HepG2 (cell line): Measurements from ENCODE around the gene ITGAE. TPM values are rescaled to one million over a fixed set of nuclear protein-coding genes. Genes with fewer than 3 reads are reported as not detected.
A peak's percentile ranks its signal among the peaks of the same experiment; 100 is the strongest.

ENCODE experiments used
- ATAC-seq: fragments of 200-7000 bp; cut with Tn5 transposase; 3 replicates; pipeline ENCODE4 v1.9.1; 2020; ENCODE audit warnings: mild to moderate bottlenecking, moderate library complexity
- BruUV-seq: library from RNA; stranded (reverse); fragments of 400-500 nt; replicated peaks from 2 replicates; lab custom pipeline; 2021; lab: Mats Ljungman, UMichigan
- CTCF ChIA-PET: fragments of 300-600 bp; formaldehyde crosslinking; extraction: SDS; loops from one replicate; lab custom pipeline; 2021; ENCODE audit warnings: low total read pairs, inconsistent platforms, low intra/inter-chr PET ratio; lab: Yijun Ruan, JAX
- POLR2A ChIA-PET: fragments of 350-600 bp; sonication (Branson Sonifier 250); formaldehyde crosslinking; loops from one replicate; lab custom pipeline; 2020; ENCODE audit warnings: antibody characterized with exemption, inconsistent platforms; lab: Yijun Ruan, JAX
- DNase-seq: peaks from one replicate; pipeline ENCODE4 v3.0.0-alpha.2; 2015; ENCODE audit warnings: low spot score
- FAIRE-seq: peaks from 3 replicates; lab custom pipeline; 2011; peaks lifted over from hg19 to GRCh38; lab: Jason Lieb, UNC
- H2AFZ ChIP-seq: one replicate; pipeline ENCODE4 v1.6.1; 2011; ENCODE audit warnings: low read length, inconsistent platforms
- H3K27ac ChIP-seq: fragments of 300-600 bp; 3 replicates; pipeline ENCODE4 v1.8.0; 2011; ENCODE audit warnings: mixed run types, mild to moderate bottlenecking, mixed read lengths, low read length, inconsistent platforms; ENCODE audit not compliant: insufficient read depth; ENCODE audit errors: extremely low read length
- H3K27me3 ChIP-seq, 2 experiments: fragments of 200-600 bp in 1 of 2; 2 replicates in 1 of 2; 3 replicates in 1 of 2; pipeline versions ENCODE4 v1.6.0 to v1.8.0; 2011; ENCODE audit warnings: low read length in 2 of 2, mild to moderate bottlenecking in 2 of 2, moderate library complexity in 2 of 2, inconsistent platforms in 1 of 2; ENCODE audit not compliant: insufficient read depth in 2 of 2, control insufficient read depth in 1 of 2
- H3K36me3 ChIP-seq, 2 experiments: fragments of 200-600 bp in 1 of 2; replicated peaks in 1 of 2; 2 replicates in 1 of 2; 3 replicates in 1 of 2; pipeline versions ENCODE4 v1.5.1 to v1.8.0; 2011; ENCODE audit warnings: low read length in 2 of 2, inconsistent platforms in 1 of 2; ENCODE audit not compliant: insufficient read depth in 2 of 2, control insufficient read depth in 1 of 2
- H3K4me1 ChIP-seq: 2 replicates; pipeline ENCODE4 v1.5.1; 2012; ENCODE audit warnings: low read length, inconsistent platforms; ENCODE audit not compliant: insufficient read depth
- H3K4me2 ChIP-seq: 2 replicates; pipeline ENCODE4 v1.6.0; 2011; ENCODE audit warnings: low read depth, low read length, inconsistent platforms
- H3K4me3 ChIP-seq, 3 experiments: fragments of 200-600 bp in 1 of 3; sonication (generic), shearing (Covaris generic) in 1 of 3; replicated peaks in 1 of 3; 2 replicates each; pipeline ENCODE4 v1.5.1; 2011 to 2016; ENCODE audit warnings: low read length in 3 of 3, inconsistent platforms in 2 of 3, low read depth in 2 of 3, mild to moderate bottlenecking in 2 of 3, control low read depth in 1 of 3, mixed read lengths in 1 of 3; ENCODE audit not compliant: insufficient read depth in 1 of 3
- H3K79me2 ChIP-seq: one replicate; pipeline ENCODE4 v1.6.1; 2011; ENCODE audit warnings: low read length, inconsistent platforms; ENCODE audit not compliant: insufficient read depth
- H3K9ac ChIP-seq: 2 replicates; pipeline ENCODE4 v1.6.0; 2011; ENCODE audit warnings: mild to moderate bottlenecking, low read depth, low read length, inconsistent platforms; ENCODE audit not compliant: insufficient read depth
- H3K9me3 ChIP-seq: 2 replicates; pipeline ENCODE4 v1.5.1; 2012; ENCODE audit warnings: mild to moderate bottlenecking, low read length
- H4K20me1 ChIP-seq: 2 replicates; pipeline ENCODE4 v1.6.0; 2011; ENCODE audit warnings: inconsistent platforms, mild to moderate bottlenecking, low read length, moderate library complexity; ENCODE audit not compliant: insufficient read depth
- MLLT10 ChIP-seq: sonication (generic); formaldehyde crosslinking; IDR thresholded peaks from 2 replicates; pipeline ENCODE4 v1.4.0; 2020; ENCODE audit warnings: missing genetic modification reagents
- REXO4 ChIP-seq: sonication (generic); formaldehyde crosslinking; IDR thresholded peaks from 2 replicates; pipeline ENCODE4 v1.8.0; 2022; ENCODE audit warnings: missing genetic modification reagents, mild to moderate bottlenecking, borderline replicate concordance
- TBP ChIP-seq: sonication (generic); formaldehyde crosslinking; IDR thresholded peaks from 2 replicates; pipeline ENCODE4 v1.5.0; 2020; ENCODE audit warnings: missing genetic modification reagents
- ZNF24 ChIP-seq: fragments of 450-650 bp; IDR thresholded peaks from 2 replicates; pipeline ENCODE4 v1.6.1; 2017; ENCODE audit warnings: antibody characterized with exemption, mild to moderate bottlenecking
- ZNF652 ChIP-seq: IDR thresholded peaks from 2 replicates; pipeline ENCODE4 v1.6.1; 2016; ENCODE audit warnings: low read depth, borderline replicate concordance
- ZNF747 ChIP-seq: sonication (generic); formaldehyde crosslinking; IDR thresholded peaks from 2 replicates; pipeline ENCODE4 v1.8.1; 2023; ENCODE audit warnings: missing genetic modification reagents, mild to moderate bottlenecking, borderline replicate concordance
- WGBS: methylation state at CpG from one replicate; pipeline ENCODE4 v1.1.6; 2017; ENCODE audit warnings: low lambda C conversion rate; 5-methylcytosine and 5-hydroxymethylcytosine counted together
- in situ Hi-C: cut with HindIII; loops from 2 replicates; pipeline ENCODE4 v1.10.0; 2017; ENCODE audit warnings: low pct_unique_long_range_greater_than_20kb; ENCODE audit not compliant: extremely low pct_ligation_motif_present
- intact Hi-C: fragments of 100-400 bp; cut with micrococcal nuclease; formaldehyde crosslinking; loops from one replicate; pipeline ENCODE4 v1.10.0; 2022; ENCODE audit not compliant: unreplicated experiment
- polyA plus RNA-seq, 8 experiments: library from polyadenylated mRNA; depleted of rRNA in 3 of 8; stranded (reverse) in 7 of 8; unstranded in 1 of 8; fragments of >200 nt; fragmentation: Illumina TruSeq in 4 of 8; extraction: Trizol in 4 of 8; gene quantifications; 2 replicates each; pipeline versions ENCODE4 v1.2.1 to v1.2.3, GENCODE V29; 2011 to 2016; ENCODE audit warnings: low read depth in 4 of 8, missing spikeins in 1 of 8, mixed read lengths in 1 of 8; ENCODE audit not compliant: insufficient read depth in 1 of 8
- total RNA-seq, 5 experiments: library from RNA; depleted of rRNA; stranded (reverse); fragments of >200 nt; fragmentation: Illumina TruSeq; extraction: Trizol; gene quantifications; 2 replicates each; pipeline ENCODE4 v1.2.3, GENCODE V29; 2016; ENCODE audit warnings: low read depth in 1 of 5

Gene ITGAE
- total and polyA plus RNA-seq, 2 of the 13 experiments (the other 11 are each of a cell fraction or from before 2014, with no cell fraction given) = 42.3 to 49.0 TPM

DNA sequence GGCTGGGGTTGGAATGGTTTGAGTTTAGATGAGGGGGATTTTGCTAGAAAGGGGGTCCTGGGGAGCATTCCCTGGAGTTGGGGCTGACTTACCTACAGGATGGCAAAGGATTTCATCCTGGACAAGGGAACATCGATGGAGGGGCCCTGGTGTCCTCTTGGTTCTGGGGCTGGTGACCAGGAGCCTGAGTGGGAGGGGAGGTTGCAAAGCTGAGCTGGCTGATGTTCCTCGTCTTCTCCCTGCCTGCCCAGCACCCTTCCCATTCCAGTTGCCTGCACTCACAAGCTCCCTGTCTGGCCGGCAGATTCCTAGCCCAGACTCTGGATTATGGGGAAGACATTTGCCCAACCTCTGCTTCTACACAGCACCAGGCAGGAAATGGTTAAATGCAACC lies 37.2 kb downstream of the ITGAE start:
- BruUV-seq = no TSS peak
- FAIRE-seq = no peak
- Histone ChIP-seq H2AFZ (no peak overlapping the region), H3K9me3 (peaks cover 5% of the 10 kb centered on the region; the same call in 1 of the 2 replicates), H3K79me2 (no peaks in the 10 kb centered on the region), H3K4me1 (peaks cover 49% of the 10 kb centered on the region), H3K27ac (no peak overlapping the region), H3K27me3 (no peaks in the 10 kb centered on the region), H3K9ac (no peak overlapping the region), H3K4me3 (no peak overlapping the region), H3K36me3 (no peaks in the 10 kb centered on the region), H4K20me1 (no peaks in the 10 kb centered on the region), H3K4me2 (no peak overlapping the region)
- intact Hi-C loops (loop anchor here (2.0 kb wide), 1 partner anchor 63 kb away; no protein-coding TSS in a partner anchor), in situ Hi-C loops (no loop called here)
- WGBS = 42% methylated on average over 3 of the region's 3 CpGs
- ChIA-PET POLR2A (no interaction called here), CTCF (no interaction called here)
- peak; percentile 84 for TF ChIP-seq ZNF652 (CRISPR knock-in tag)
- no peak for TF ChIP-seq TBP (CRISPR knock-in tag)
- no peak for TF ChIP-seq MLLT10 (CRISPR knock-in tag)
- no peak for DNase-seq
- no peak; the same call in 2 of the 3 replicates for ATAC-seq

DNA sequence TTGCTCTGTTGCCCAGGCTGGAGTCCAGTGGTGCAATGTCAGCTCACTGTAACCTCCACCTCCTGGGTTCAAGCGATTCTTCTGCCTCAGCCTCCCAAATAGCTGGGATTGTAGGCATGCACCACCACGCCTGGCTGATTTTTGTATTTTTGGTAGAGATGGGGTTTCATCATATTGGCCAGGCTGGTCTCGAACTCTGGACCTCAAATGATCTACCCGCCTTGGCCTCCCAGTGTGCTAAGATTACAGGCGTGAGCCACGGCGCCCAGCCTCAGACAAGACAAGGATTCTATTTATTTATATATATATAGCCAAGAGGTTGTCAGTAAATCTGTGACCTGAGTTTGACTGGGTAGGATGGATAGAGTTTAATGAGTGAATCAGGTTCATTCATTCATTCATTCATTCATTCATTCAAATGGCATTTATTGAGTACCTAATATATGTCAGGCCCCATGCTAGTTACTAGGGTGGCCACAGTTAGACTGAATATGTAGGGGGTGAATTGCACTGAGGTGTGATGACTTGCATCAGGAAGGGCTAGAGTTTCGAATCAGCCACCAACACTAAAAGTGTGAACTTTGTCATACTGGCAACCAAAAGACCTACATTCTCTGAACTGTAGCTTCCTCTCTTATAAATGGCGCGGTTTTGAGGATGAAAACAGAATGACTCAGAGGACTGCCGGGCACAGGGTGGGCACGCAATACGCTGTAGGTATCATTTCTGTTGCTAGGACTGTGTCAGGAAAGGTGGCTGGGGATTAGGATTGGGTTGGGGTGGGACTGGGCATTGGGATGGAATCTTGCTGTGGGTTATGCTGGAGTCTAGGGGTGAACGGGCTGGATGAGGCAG lies 37.8 kb downstream of the ITGAE start:
- no peak for FAIRE-seq
- no peak for TF ChIP-seq REXO4 (CRISPR knock-in tag)
- no peak for TF ChIP-seq ZNF747 (CRISPR knock-in tag)
- peak; percentile 86 for TF ChIP-seq ZNF24
- no peak overlapping the region for H3K27ac ChIP-seq
- no peaks in the 10 kb centered on the region for H4K20me1 ChIP-seq
- BruUV-seq = no TSS peak
- H3K79me2 ChIP-seq = no peaks in the 10 kb centered on the region
- peaks cover 49% of the 10 kb centered on the region for H3K4me1 ChIP-seq
- in situ Hi-C loops (no loop called here), intact Hi-C loops (no loop called here)
- H3K36me3 ChIP-seq = no peaks in the 10 kb centered on the region
- no peak for ATAC-seq
- no peak overlapping the region for H3K9ac ChIP-seq
- ChIA-PET POLR2A (no interaction called here), CTCF (no interaction called here)
- H2AFZ ChIP-seq = no peak overlapping the region
- peaks cover 5% of the 10 kb centered on the region; the same call in 1 of the 2 replicates for H3K9me3 ChIP-seq
- WGBS = 87% methylated on average over 14 of the region's 14 CpGs
- no peaks in the 10 kb centered on the region for H3K27me3 ChIP-seq
- H3K4me3 ChIP-seq = no peak overlapping the region
- H3K4me2 ChIP-seq = no peak overlapping the region
- no peak for DNase-seq
